BE2C (cell line): Measurements from ENCODE around the gene HACE1. TPM values are rescaled to one million over a fixed set of nuclear protein-coding genes. Genes with fewer than 3 reads are reported as not detected.
"Not testable (repeated sequence)": the region's sequence is repeated elsewhere in the genome, so short reads cannot be mapped to it uniquely, and the experiment has no call there.

ENCODE experiments used
- DNase-seq: peaks from one replicate; pipeline ENCODE4 v3.0.0-alpha.2; 2020
- H3K27me3 ChIP-seq: fragments of 250-450 bp; sonication (Bioruptor Pico); 2 replicates; pipeline ENCODE4 v1.5.1; 2020; ENCODE audit warnings: mild to moderate bottlenecking
- H3K36me3 ChIP-seq: fragments of 250-450 bp; sonication (Bioruptor Pico); 2 replicates; pipeline ENCODE4 v1.5.1; 2020; ENCODE audit warnings: mild to moderate bottlenecking
- H3K4me1 ChIP-seq: fragments of 250-450 bp; sonication (Bioruptor Pico); 2 replicates; pipeline ENCODE4 v1.5.1; 2020
- H3K4me3 ChIP-seq: 2 replicates; pipeline ENCODE4 v1.5.1; 2011; ENCODE audit warnings: low read depth, low read length
- H3K9me3 ChIP-seq: fragments of 250-450 bp; sonication (Bioruptor Pico); 2 replicates; pipeline ENCODE4 v1.5.1; 2020
- polyA plus RNA-seq: library from polyadenylated mRNA; unstranded; fragments of >200 nt; gene quantifications from one replicate; pipeline ENCODE4 v1.2.1, GENCODE V29; 2012; ENCODE audit warnings: low read depth, missing spikeins; ENCODE audit not compliant: insufficient read length, insufficient read depth
- TF ChIP-seq, protein P1 (sequence below): IDR thresholded peaks from 2 replicates; pipeline ENCODE4 v1.5.1; 2012; ENCODE audit warnings: mild to moderate bottlenecking, low read depth, low read length

HACE1 gene, protein sequence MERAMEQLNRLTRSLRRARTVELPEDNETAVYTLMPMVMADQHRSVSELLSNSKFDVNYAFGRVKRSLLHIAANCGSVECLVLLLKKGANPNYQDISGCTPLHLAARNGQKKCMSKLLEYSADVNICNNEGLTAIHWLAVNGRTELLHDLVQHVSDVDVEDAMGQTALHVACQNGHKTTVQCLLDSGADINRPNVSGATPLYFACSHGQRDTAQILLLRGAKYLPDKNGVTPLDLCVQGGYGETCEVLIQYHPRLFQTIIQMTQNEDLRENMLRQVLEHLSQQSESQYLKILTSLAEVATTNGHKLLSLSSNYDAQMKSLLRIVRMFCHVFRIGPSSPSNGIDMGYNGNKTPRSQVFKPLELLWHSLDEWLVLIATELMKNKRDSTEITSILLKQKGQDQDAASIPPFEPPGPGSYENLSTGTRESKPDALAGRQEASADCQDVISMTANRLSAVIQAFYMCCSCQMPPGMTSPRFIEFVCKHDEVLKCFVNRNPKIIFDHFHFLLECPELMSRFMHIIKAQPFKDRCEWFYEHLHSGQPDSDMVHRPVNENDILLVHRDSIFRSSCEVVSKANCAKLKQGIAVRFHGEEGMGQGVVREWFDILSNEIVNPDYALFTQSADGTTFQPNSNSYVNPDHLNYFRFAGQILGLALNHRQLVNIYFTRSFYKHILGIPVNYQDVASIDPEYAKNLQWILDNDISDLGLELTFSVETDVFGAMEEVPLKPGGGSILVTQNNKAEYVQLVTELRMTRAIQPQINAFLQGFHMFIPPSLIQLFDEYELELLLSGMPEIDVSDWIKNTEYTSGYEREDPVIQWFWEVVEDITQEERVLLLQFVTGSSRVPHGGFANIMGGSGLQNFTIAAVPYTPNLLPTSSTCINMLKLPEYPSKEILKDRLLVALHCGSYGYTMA
- polyA plus RNA-seq = 8.4 TPM

- no peaks in the 10 kb centered on the region for H3K9me3 ChIP-seq
- TF ChIP-seq, protein P1, sequence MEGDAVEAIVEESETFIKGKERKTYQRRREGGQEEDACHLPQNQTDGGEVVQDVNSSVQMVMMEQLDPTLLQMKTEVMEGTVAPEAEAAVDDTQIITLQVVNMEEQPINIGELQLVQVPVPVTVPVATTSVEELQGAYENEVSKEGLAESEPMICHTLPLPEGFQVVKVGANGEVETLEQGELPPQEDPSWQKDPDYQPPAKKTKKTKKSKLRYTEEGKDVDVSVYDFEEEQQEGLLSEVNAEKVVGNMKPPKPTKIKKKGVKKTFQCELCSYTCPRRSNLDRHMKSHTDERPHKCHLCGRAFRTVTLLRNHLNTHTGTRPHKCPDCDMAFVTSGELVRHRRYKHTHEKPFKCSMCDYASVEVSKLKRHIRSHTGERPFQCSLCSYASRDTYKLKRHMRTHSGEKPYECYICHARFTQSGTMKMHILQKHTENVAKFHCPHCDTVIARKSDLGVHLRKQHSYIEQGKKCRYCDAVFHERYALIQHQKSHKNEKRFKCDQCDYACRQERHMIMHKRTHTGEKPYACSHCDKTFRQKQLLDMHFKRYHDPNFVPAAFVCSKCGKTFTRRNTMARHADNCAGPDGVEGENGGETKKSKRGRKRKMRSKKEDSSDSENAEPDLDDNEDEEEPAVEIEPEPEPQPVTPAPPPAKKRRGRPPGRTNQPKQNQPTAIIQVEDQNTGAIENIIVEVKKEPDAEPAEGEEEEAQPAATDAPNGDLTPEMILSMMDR = no peak
- H3K27me3 ChIP-seq = no peaks in the 10 kb centered on the region
- peak within 1 kb of the TSS; percentile 91 for H3K4me3 ChIP-seq
- H3K36me3 ChIP-seq = peaks cover 3% of the 10 kb centered on the region; the same call in 1 of the 2 replicates
- DNase-seq = peak; percentile 95
- peaks cover 3% of the 10 kb centered on the region; the same call in 1 of the 2 replicates for H3K4me1 ChIP-seq
Measured at GRCh38 chr6:104859225-104860146, at the start of gene HACE1. Gene HACE1 (minus strand): TSS chr6:104859919. CDS start chr6:104859642, 277 bp downstream.

DNA sequence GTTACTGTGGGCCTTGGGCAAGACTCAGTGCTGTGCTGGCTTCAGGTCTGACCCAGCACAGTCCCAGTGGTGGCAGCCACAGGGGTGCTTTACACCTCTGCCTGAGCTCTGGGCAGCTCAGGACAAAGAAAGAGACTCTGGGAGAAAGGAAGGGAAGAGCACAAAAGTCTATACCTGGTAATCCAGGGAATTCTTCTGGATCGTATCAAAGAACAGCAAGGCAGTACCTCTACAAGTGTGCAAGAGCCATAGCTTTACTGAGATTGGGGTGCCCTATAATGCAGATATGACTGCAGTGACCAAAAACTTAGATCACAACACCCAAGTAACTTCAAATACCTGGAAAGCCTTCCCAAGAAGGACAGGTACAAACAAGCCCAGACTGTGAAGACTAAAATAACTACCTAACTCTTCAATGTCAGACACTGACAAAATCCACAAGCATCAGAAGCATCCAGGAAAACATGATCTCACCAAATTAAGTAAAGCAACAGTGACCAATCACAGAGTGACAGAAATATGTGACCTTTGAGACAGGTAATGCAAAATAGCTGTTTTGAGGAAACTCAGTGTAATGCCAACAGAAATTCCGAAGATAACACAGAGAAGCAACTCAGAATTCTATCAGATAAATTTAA is 49.3 kb upstream of the HACE1 start:
- Histone ChIP-seq H3K9me3 (no peaks in the 10 kb centered on the region), H3K4me3 (no peak overlapping the region), H3K36me3 (no peaks in the 10 kb centered on the region), H3K4me1 (no peaks in the 10 kb centered on the region), H3K27me3 (no peaks in the 10 kb centered on the region)
- no peak for DNase-seq
- TF ChIP-seq, protein P1 = no peak

GRCh38 chr6:104908031-104908887 is 48.5 kb upstream of the HACE1 start:
- no peaks in the 10 kb centered on the region for H3K4me1 ChIP-seq
- TF ChIP-seq, protein P1 = no peak
- H3K4me3 ChIP-seq = no peak overlapping the region
- no peaks in the 10 kb centered on the region for H3K27me3 ChIP-seq
- no peak for DNase-seq
- no peaks in the 10 kb centered on the region for H3K9me3 ChIP-seq
- H3K36me3 ChIP-seq = no peaks in the 10 kb centered on the region

GRCh38 chr6:104898893-104899292 is 39.2 kb upstream of the HACE1 start:
- DNase-seq, H3K4me1 ChIP-seq, H3K27me3 ChIP-seq, H3K9me3 ChIP-seq, H3K4me3 ChIP-seq, H3K36me3 ChIP-seq: not testable (repeated sequence)

DNA sequence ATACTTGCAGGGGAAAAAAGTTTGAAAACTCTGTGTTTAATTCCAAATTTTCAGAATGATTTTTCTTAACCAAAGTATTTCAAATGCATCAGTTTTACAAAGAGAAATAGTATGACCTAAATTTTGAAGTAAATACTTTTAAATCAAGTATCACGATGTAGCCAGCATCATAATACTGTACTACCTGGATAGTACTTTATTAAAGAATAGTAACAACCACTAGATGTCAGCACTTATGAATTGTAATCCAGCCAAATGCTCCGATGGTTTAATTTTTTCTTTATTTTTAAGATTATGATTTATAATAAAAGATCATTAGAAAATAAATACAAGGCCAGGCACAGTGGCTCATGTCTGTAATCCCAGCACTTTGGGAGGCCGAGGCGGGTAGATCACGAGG is 37.2 kb upstream of the HACE1 start:
- no peaks in the 10 kb centered on the region for H3K4me1 ChIP-seq
- TF ChIP-seq, protein P1 = peak; percentile 34
- H3K4me3 ChIP-seq = no peak overlapping the region
- no peaks in the 10 kb centered on the region for H3K9me3 ChIP-seq
- no peaks in the 10 kb centered on the region for H3K27me3 ChIP-seq
- H3K36me3 ChIP-seq = no peaks in the 10 kb centered on the region
- no peak for DNase-seq
